ENCODE results near the gene VWC2L. TPM values are rescaled to one million over a fixed set of nuclear protein-coding genes. Genes with fewer than 3 reads are reported as not detected.

Gene VWC2L
- total and polyA plus RNA-seq, 4 donors = not detected

- Histone ChIP-seq H3K27ac (ENCODE audit: low read depth in 1 of 2, low read length in 2 of 2) (no peak overlapping the region), H3K4me3 (ENCODE audit: low read depth in 1 of 3, low read length in 3 of 3) (no peak overlapping the region), H3K9me3 (ENCODE audit: control insufficient read depth in 4 of 4, low read length in 3 of 4) (no peaks in the 10 kb centered on the region), H3K36me3 (ENCODE audit: control insufficient read depth in 4 of 4, insufficient read depth in 3 of 4, low read depth in 1 of 4, low read length in 3 of 4) (no peaks in the 10 kb centered on the region), H3K4me1 (ENCODE audit: control insufficient read depth in 4 of 4, insufficient read depth in 4 of 4, low read length in 3 of 4) (no peaks in the 10 kb centered on the region), H3K9ac (ENCODE audit: low read depth in 1 of 2, low read length in 2 of 2) (no peak overlapping the region), H3K27me3 (ENCODE audit: control insufficient read depth in 4 of 4, insufficient read depth in 4 of 4, low read length in 3 of 4) (peaks cover 0 to 11% (median 2%) of the 10 kb centered on the region in 4 donors)
- DNase-seq (ENCODE audit: low spot score) = no peak
- TF ChIP-seq HNF4G (IDR thresholded peaks at IDR 0.05) (no peak), ATF3 (IDR thresholded peaks at IDR 0.05) (no peak), RXRA (IDR thresholded peaks at IDR 0.05) (no peak), FOXA1 (IDR thresholded peaks at IDR 0.05) (no peak), RAD21 (IDR thresholded peaks at IDR 0.05) (no peak), YY1 (IDR thresholded peaks at IDR 0.05) (no peak), SP1 (IDR thresholded peaks at IDR 0.05) (no peak), GABPA (IDR thresholded peaks at IDR 0.05 in 1 of 2, conservative IDR thresholded peaks at IDR 0.05 in 1 of 2) (no peak), FOXA2 (IDR thresholded peaks at IDR 0.05) (no peak), TAF1 (conservative IDR thresholded peaks at IDR 0.05) (no peak), NR2F2 (IDR thresholded peaks at IDR 0.05) (no peak), JUND (IDR thresholded peaks at IDR 0.05) (no peak), REST (IDR thresholded peaks at IDR 0.05) (no peak), EGR1 (IDR thresholded peaks at IDR 0.05; ENCODE audit: low read depth in 2 of 2) (no peak)
- TF ChIP-seq, protein P1, sequence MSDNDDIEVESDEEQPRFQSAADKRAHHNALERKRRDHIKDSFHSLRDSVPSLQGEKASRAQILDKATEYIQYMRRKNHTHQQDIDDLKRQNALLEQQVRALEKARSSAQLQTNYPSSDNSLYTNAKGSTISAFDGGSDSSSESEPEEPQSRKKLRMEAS (IDR thresholded peaks at IDR 0.05) = no peak
- 96% methylated on average over 1 of the region's 1 CpG for WGBS
Measured at GRCh38 chr2:214379227-214379626, 31.6 kb upstream of the VWC2L start.

DNA sequence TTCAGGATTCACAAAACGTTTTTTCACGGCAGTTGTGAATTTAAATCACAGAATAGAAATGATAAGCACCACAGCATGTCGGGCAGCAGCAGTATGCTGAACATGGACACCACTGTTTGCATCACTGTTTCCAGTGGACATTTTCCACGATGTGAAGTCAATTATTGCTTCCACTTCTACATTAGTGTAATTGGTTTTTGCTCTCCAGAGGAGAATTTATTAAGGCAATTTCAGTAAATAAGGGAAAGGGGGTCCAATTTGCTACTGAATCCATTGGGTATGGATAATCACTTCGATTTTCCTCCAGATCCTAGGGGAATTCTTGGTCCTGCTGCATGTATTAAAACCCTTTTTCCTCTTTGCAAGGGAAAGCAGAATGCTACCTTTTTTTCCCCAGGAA lies 30.2 kb upstream of the VWC2L start:
- H3K9ac ChIP-seq (ENCODE audit: low read depth in 1 of 2, low read length in 2 of 2) = no peak overlapping the region
- H3K4me3 ChIP-seq (ENCODE audit: low read depth in 1 of 3, low read length in 3 of 3) = no peak overlapping the region
- no peaks in the 10 kb centered on the region for H3K4me1 ChIP-seq (ENCODE audit: control insufficient read depth in 4 of 4, insufficient read depth in 4 of 4, low read length in 3 of 4)
- H3K27me3 ChIP-seq (ENCODE audit: control insufficient read depth in 4 of 4, insufficient read depth in 4 of 4, low read length in 3 of 4) = peaks cover 0 to 8% (median 2%) of the 10 kb centered on the region in 4 donors
- no peaks in the 10 kb centered on the region for H3K9me3 ChIP-seq (ENCODE audit: control insufficient read depth in 4 of 4, low read length in 3 of 4)
- no peak overlapping the region for H3K27ac ChIP-seq (ENCODE audit: low read depth in 1 of 2, low read length in 2 of 2)
- no peak for DNase-seq (ENCODE audit: low spot score)
- H3K36me3 ChIP-seq (ENCODE audit: control insufficient read depth in 4 of 4, insufficient read depth in 3 of 4, low read depth in 1 of 4, low read length in 3 of 4) = no peaks in the 10 kb centered on the region
- TF ChIP-seq, protein P1 (IDR thresholded peaks at IDR 0.05) = no peak
- no peak for TF ChIP-seq TAF1 (conservative IDR thresholded peaks at IDR 0.05)
- no peak for TF ChIP-seq RXRA (IDR thresholded peaks at IDR 0.05)
- no peak for TF ChIP-seq NR2F2 (IDR thresholded peaks at IDR 0.05)
- TF ChIP-seq HNF4G (IDR thresholded peaks at IDR 0.05) = no peak
- TF ChIP-seq FOXA1 (IDR thresholded peaks at IDR 0.05) = no peak
- TF ChIP-seq REST (IDR thresholded peaks at IDR 0.05) = no peak
- TF ChIP-seq, protein P2, sequence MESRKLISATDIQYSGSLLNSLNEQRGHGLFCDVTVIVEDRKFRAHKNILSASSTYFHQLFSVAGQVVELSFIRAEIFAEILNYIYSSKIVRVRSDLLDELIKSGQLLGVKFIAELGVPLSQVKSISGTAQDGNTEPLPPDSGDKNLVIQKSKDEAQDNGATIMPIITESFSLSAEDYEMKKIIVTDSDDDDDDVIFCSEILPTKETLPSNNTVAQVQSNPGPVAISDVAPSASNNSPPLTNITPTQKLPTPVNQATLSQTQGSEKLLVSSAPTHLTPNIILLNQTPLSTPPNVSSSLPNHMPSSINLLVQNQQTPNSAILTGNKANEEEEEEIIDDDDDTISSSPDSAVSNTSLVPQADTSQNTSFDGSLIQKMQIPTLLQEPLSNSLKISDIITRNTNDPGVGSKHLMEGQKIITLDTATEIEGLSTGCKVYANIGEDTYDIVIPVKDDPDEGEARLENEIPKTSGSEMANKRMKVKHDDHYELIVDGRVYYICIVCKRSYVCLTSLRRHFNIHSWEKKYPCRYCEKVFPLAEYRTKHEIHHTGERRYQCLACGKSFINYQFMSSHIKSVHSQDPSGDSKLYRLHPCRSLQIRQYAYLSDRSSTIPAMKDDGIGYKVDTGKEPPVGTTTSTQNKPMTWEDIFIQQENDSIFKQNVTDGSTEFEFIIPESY (IDR thresholded peaks at IDR 0.05) = no peak
- no peak for TF ChIP-seq YY1 (IDR thresholded peaks at IDR 0.05)
- TF ChIP-seq HNF4A (conservative IDR thresholded peaks at IDR 0.05) = no peak
- no peak for TF ChIP-seq GABPA (IDR thresholded peaks at IDR 0.05 in 1 of 2, conservative IDR thresholded peaks at IDR 0.05 in 1 of 2)
- TF ChIP-seq RAD21 (IDR thresholded peaks at IDR 0.05) = no peak
- no peak for TF ChIP-seq JUND (IDR thresholded peaks at IDR 0.05)
- no peak for TF ChIP-seq ATF3 (IDR thresholded peaks at IDR 0.05)
- TF ChIP-seq, protein P3, sequence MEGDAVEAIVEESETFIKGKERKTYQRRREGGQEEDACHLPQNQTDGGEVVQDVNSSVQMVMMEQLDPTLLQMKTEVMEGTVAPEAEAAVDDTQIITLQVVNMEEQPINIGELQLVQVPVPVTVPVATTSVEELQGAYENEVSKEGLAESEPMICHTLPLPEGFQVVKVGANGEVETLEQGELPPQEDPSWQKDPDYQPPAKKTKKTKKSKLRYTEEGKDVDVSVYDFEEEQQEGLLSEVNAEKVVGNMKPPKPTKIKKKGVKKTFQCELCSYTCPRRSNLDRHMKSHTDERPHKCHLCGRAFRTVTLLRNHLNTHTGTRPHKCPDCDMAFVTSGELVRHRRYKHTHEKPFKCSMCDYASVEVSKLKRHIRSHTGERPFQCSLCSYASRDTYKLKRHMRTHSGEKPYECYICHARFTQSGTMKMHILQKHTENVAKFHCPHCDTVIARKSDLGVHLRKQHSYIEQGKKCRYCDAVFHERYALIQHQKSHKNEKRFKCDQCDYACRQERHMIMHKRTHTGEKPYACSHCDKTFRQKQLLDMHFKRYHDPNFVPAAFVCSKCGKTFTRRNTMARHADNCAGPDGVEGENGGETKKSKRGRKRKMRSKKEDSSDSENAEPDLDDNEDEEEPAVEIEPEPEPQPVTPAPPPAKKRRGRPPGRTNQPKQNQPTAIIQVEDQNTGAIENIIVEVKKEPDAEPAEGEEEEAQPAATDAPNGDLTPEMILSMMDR (IDR thresholded peaks at IDR 0.05; ENCODE audit: low read depth, low read length, missing input control) = no peak
- WGBS = 66% methylated on average over 5 of the region's 5 CpGs
